Endothelial cell (in vitro differentiated cells): ENCODE results near the gene CUL9. TPM values are rescaled to one million over a fixed set of nuclear protein-coding genes. Genes with fewer than 3 reads are reported as not detected.

ENCODE experiments used
- DNase-seq: peaks from one replicate; pipeline ENCODE4 v3.0.0; 2021; ENCODE audit warnings: low spot score
- H3K27ac Mint-ChIP-seq: one replicate; pipeline ENCODE4 v1.8.0; 2021; ENCODE audit warnings: mixed read lengths, inconsistent platforms; ENCODE audit not compliant: unreplicated experiment
- H3K27me3 Mint-ChIP-seq: one replicate; pipeline ENCODE4 v1.8.0; 2021; ENCODE audit warnings: mild to moderate bottlenecking, moderate library complexity, mixed read lengths, inconsistent platforms; ENCODE audit not compliant: unreplicated experiment
- H3K36me3 Mint-ChIP-seq: one replicate; pipeline ENCODE4 v1.8.0; 2021; ENCODE audit warnings: mild to moderate bottlenecking, low read depth, mixed read lengths, inconsistent platforms; ENCODE audit not compliant: unreplicated experiment
- H3K4me1 Mint-ChIP-seq: one replicate; pipeline ENCODE4 v1.8.0; 2021; ENCODE audit warnings: mild to moderate bottlenecking, mixed read lengths, inconsistent platforms; ENCODE audit not compliant: unreplicated experiment
- H3K4me3 Mint-ChIP-seq: one replicate; pipeline ENCODE4 v1.8.0; 2021; ENCODE audit warnings: mild to moderate bottlenecking, mixed read lengths, inconsistent platforms; ENCODE audit not compliant: unreplicated experiment
- H3K9me3 Mint-ChIP-seq: one replicate; pipeline ENCODE4 v1.8.0; 2021; ENCODE audit warnings: mixed read lengths, inconsistent platforms; ENCODE audit not compliant: unreplicated experiment
- total RNA-seq: library from RNA; stranded (reverse); fragmentation: NEBNext Ultra II Directional; extraction: Animal tissue kit (Norgen Biotek cat#: 25700); gene quantifications from one replicate; pipeline ENCODE4 v1.2.1, GENCODE V29; 2021; ENCODE audit not compliant: unreplicated experiment
- TF ChIP-seq, protein P1 (sequence below): fragments of 200-600 bp; sonication (generic); IDR thresholded peaks from one replicate; pipeline ENCODE4 v1.5.0; 2021; ENCODE audit warnings: antibody characterized with exemption; ENCODE audit not compliant: unreplicated experiment

The CUL9 gene
- total RNA-seq, 1 donor from 2014 or later = 55.4 TPM

- H3K27me3 Mint-ChIP-seq = peaks cover 9% of the 10 kb centered on the region
- TF ChIP-seq, protein P1, sequence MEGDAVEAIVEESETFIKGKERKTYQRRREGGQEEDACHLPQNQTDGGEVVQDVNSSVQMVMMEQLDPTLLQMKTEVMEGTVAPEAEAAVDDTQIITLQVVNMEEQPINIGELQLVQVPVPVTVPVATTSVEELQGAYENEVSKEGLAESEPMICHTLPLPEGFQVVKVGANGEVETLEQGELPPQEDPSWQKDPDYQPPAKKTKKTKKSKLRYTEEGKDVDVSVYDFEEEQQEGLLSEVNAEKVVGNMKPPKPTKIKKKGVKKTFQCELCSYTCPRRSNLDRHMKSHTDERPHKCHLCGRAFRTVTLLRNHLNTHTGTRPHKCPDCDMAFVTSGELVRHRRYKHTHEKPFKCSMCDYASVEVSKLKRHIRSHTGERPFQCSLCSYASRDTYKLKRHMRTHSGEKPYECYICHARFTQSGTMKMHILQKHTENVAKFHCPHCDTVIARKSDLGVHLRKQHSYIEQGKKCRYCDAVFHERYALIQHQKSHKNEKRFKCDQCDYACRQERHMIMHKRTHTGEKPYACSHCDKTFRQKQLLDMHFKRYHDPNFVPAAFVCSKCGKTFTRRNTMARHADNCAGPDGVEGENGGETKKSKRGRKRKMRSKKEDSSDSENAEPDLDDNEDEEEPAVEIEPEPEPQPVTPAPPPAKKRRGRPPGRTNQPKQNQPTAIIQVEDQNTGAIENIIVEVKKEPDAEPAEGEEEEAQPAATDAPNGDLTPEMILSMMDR = no peak
- no peak for DNase-seq
- H3K36me3 Mint-ChIP-seq = peaks cover 24% of the 10 kb centered on the region
- peak overlapping the region; percentile 83 for H3K27ac Mint-ChIP-seq
- no peaks in the 10 kb centered on the region for H3K9me3 Mint-ChIP-seq
- peak overlapping the region; percentile 81 for H3K4me3 Mint-ChIP-seq
- peaks cover 31% of the 10 kb centered on the region for H3K4me1 Mint-ChIP-seq
These were observed 8.3 kb upstream of the CUL9 start for GRCh38 chr6:43173591-43174262.

- DNase-seq = peak; percentile 91
- no peaks in the 10 kb centered on the region for H3K9me3 Mint-ChIP-seq
- TF ChIP-seq, protein P1 = no peak
- peaks cover 24% of the 10 kb centered on the region for H3K36me3 Mint-ChIP-seq
- peak overlapping the region; percentile 56 for H3K4me3 Mint-ChIP-seq
- peaks cover 9% of the 10 kb centered on the region for H3K27me3 Mint-ChIP-seq
- peaks cover 31% of the 10 kb centered on the region for H3K4me1 Mint-ChIP-seq
- peak overlapping the region; percentile 94 for H3K27ac Mint-ChIP-seq
These were observed 7.5 kb upstream of the CUL9 start for GRCh38 chr6:43174263-43175112.

DNA sequence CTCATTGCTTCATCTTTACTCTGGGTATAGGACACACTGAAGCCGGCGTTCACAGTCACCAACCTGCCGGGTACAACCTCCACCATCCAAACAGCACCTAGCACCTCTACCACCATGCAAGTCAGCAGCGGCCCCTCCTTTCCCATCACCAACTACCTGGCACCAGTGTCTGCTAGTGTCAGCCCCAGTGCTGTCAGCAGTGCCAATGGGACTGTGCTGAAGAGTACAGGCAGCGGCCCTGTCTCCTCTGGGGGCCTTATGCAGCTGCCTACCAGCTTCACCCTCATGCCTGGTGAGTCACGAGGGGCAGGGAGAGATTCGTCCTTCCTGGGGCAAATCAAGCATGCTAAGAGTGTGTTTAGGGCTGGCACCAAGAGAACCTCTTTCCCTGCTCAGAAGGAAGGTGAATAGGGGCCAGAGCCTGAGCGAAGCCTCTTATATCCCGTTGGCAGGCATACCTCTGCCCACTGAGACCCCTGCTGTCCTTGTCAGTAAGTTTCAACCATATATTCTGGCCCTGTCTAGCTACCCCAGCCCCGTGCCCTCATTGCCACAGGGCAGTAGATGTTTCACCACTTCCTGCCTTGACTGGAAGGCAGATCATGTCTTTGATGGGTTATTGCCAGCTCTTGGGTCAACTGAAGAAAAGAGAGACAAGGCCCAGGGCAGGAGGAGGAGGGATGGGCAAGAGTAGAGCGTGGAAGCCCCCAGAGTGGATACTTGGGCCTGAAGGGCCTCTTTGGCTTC lies 6.1 kb upstream of the CUL9 start:
- peaks cover 24% of the 10 kb centered on the region for H3K4me1 Mint-ChIP-seq
- DNase-seq = no peak
- H3K9me3 Mint-ChIP-seq = no peaks in the 10 kb centered on the region
- TF ChIP-seq, protein P1 = no peak
- H3K27ac Mint-ChIP-seq = peak overlapping the region; percentile 61
- H3K36me3 Mint-ChIP-seq = peaks cover 24% of the 10 kb centered on the region
- peaks cover 6% of the 10 kb centered on the region for H3K27me3 Mint-ChIP-seq
- peak overlapping the region; percentile 53 for H3K4me3 Mint-ChIP-seq

DNA sequence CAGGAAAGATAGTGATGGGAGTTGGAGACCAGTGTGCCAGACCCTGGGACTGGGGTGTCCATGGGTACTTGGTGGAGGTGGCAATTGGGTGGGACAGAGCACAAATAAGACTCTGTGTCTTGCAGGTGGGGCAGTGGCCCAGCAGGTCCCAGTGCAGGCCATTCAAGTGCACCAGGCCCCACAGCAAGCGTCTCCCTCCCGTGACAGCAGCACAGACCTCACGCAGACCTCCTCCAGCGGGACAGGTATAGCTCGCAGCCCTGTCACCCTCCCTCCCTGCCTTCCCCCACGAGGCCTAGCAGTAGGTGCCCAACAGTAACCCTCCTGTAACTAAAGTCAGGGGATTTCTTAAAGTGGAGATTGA lies 5.6 kb upstream of the CUL9 start:
- DNase-seq = no peak
- H3K4me3 Mint-ChIP-seq = no peak overlapping the region
- peaks cover 28% of the 10 kb centered on the region for H3K4me1 Mint-ChIP-seq
- TF ChIP-seq, protein P1 = no peak
- H3K27ac Mint-ChIP-seq = peak overlapping the region; percentile 57
- no peaks in the 10 kb centered on the region for H3K9me3 Mint-ChIP-seq
- peaks cover 9% of the 10 kb centered on the region for H3K27me3 Mint-ChIP-seq
- H3K36me3 Mint-ChIP-seq = peaks cover 29% of the 10 kb centered on the region
